CD4-positive, alpha-beta memory T cell (primary cell): ENCODE measurements around the gene CCPG1. TPM values are rescaled to one million over a fixed set of nuclear protein-coding genes. Genes with fewer than 3 reads are reported as not detected.
"Not testable (repeated sequence)": the region's sequence is repeated elsewhere in the genome, so short reads cannot be mapped to it uniquely, and the experiment has no call there.

Experiments
- CTCF ChIA-PET: fragments of 350-600 bp; sonication (Branson Sonifier 250); formaldehyde crosslinking; loops from one replicate; lab custom pipeline; 2021; ENCODE audit warnings: inconsistent platforms; ENCODE audit not compliant: partially characterized antibody; lab: Charles Lee
- POLR2A ChIA-PET: fragments of 350-600 bp; sonication (Branson Sonifier 250); formaldehyde crosslinking; loops from one replicate; lab custom pipeline; 2021; ENCODE audit not compliant: partially characterized antibody; lab: Charles Lee
- DNase-seq, 5 donors: peaks; one replicate each; pipeline versions ENCODE4 v3.0.0 to v3.0.0-alpha.2; 2020 to 2022; ENCODE audit warnings: mixed read lengths in 1 of 5
- H3K27ac ChIP-seq: one replicate; pipeline ENCODE4 v1.7.0; 2013; ENCODE audit warnings: low read depth, low read length
- H3K27me3 ChIP-seq: 2 replicates; pipeline ENCODE4 v1.7.0; 2013; ENCODE audit warnings: mild to moderate bottlenecking, low read length, moderate library complexity; ENCODE audit not compliant: insufficient read depth
- H3K36me3 ChIP-seq: 2 replicates; pipeline ENCODE4 v1.7.0; 2013; ENCODE audit warnings: mild to moderate bottlenecking, low read length, moderate library complexity; ENCODE audit not compliant: insufficient read depth
- H3K4me1 ChIP-seq: 2 replicates; pipeline ENCODE4 v1.7.0; 2013; ENCODE audit warnings: mild to moderate bottlenecking, low read length, moderate library complexity; ENCODE audit not compliant: insufficient read depth
- H3K4me3 ChIP-seq, 2 donors: one replicate each; pipeline ENCODE4 v1.7.0; 2013; ENCODE audit warnings: low read length in 2 of 2, mild to moderate bottlenecking in 1 of 2
- H3K9me3 ChIP-seq, 2 donors: one replicate each; pipeline ENCODE4 v1.7.0; 2013; ENCODE audit warnings: low read length in 2 of 2, control low read depth in 1 of 2; ENCODE audit not compliant: control insufficient read depth in 1 of 2
- H3K27ac Mint-ChIP-seq, 7 donors: one replicate each; pipeline ENCODE4 v1.8.0; 2020 to 2021; ENCODE audit warnings: mixed read lengths in 7 of 7, mild to moderate bottlenecking in 6 of 7, inconsistent platforms in 3 of 7, moderate library complexity in 3 of 7
- H3K27me3 Mint-ChIP-seq, 2 donors: one replicate each; pipeline ENCODE4 v1.8.0; 2020 to 2021; ENCODE audit warnings: mixed read lengths in 2 of 2
- H3K36me3 Mint-ChIP-seq, 2 donors: one replicate each; pipeline ENCODE4 v1.8.0; 2020 to 2021; ENCODE audit warnings: mixed read lengths in 2 of 2, inconsistent platforms in 1 of 2, mild to moderate bottlenecking in 1 of 2
- H3K4me1 Mint-ChIP-seq, 4 donors: one replicate each; pipeline ENCODE4 v1.8.0; 2020 to 2021; ENCODE audit warnings: mixed read lengths in 4 of 4, mild to moderate bottlenecking in 1 of 4
- H3K4me3 Mint-ChIP-seq, 8 donors: one replicate each; pipeline ENCODE4 v1.8.0; 2020 to 2021; ENCODE audit warnings: mixed read lengths in 8 of 8, mild to moderate bottlenecking in 7 of 8, moderate library complexity in 6 of 8, inconsistent platforms in 3 of 8
- H3K9me3 Mint-ChIP-seq, 8 donors: one replicate each; pipeline ENCODE4 v1.8.0; 2020 to 2021; ENCODE audit warnings: mixed read lengths in 8 of 8, mild to moderate bottlenecking in 5 of 8, inconsistent platforms in 3 of 8, moderate library complexity in 1 of 8
- intact Hi-C: fragments of 100-400 bp; cut with micrococcal nuclease; formaldehyde crosslinking; loops from one replicate; pipeline ENCODE4 v1.15.1; 2023
- polyA plus RNA-seq, 2 donors: library from polyadenylated mRNA; unstranded; fragments of 300-500 nt; fragmentation: Illumina TruSeq; gene quantifications; one replicate each; pipeline ENCODE4 v1.2.3, GENCODE V29; 2021
- total RNA-seq, 2 experiments: library from RNA; stranded (reverse); gene quantifications; one replicate each; pipeline ENCODE4 v1.2.3, GENCODE V29; 2021

CCPG1 gene
- total and polyA plus RNA-seq, 4 experiments from 2014 or later, result 30.7 to 44.2 (median 36.8) TPM

- CTCF ChIA-PET, result no interaction called here
- no peak overlapping the region for H3K27ac ChIP-seq
- no peak for DNase-seq
Measured at GRCh38 chr15:55403531-55403930, 4.6 kb downstream of the CCPG1 start.

DNA sequence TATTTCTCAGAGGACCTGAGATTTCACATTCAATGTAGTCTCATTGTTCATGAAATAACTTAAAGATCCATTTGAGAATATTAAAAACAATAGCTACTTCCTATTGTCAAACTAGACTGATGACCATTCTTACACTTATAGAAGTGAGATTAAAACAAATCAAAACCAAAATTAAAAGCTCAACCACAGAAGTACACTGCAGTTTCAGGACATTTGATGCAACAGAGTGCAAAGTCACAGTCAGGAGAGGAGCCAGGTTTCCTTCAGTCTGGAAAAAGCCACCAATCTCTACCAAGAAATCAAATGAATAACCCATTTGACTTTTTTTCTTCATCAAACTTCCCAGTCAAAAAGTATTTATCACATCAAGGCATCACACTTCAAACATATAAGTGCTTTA is 5.5 kb downstream of the CCPG1 start:
- H3K27me3 Mint-ChIP-seq, result no peaks in the 10 kb centered on the region
- peaks cover 26% of the 10 kb centered on the region for H3K4me1 ChIP-seq
- H3K9me3 ChIP-seq, result no peaks in the 10 kb centered on the region
- no peak overlapping the region for H3K27ac ChIP-seq
- H3K4me3 ChIP-seq, result no peak overlapping the region
- peaks cover 16% of the 10 kb centered on the region in 2 donors for H3K36me3 Mint-ChIP-seq
- peak overlapping the region in 3 of 7 donors; percentile 1 to 79 (median 16) for H3K27ac Mint-ChIP-seq
- POLR2A ChIA-PET, result no interaction called here
- no peaks in the 10 kb centered on the region for H3K36me3 ChIP-seq
- H3K4me3 Mint-ChIP-seq, result peak overlapping the region in 2 of 8 donors; percentile 5 to 30
- intact Hi-C loops, result loop anchor here (10.0 kb wide), 1 partner anchor 1332 kb away; the partner anchor contains the start of gene ZNF280D
- H3K4me1 Mint-ChIP-seq, result peaks cover 28 to 55% (median 40%) of the 10 kb centered on the region in 4 donors
- no peaks in the 10 kb centered on the region for H3K27me3 ChIP-seq
- DNase-seq, result no peak
- CTCF ChIA-PET, result interaction anchor here (0.6 to 1.0 kb wide), 2 partner anchors 21 to 191 kb away, joined by 3 to 5 read pairs; no protein-coding TSS in a partner anchor
- H3K9me3 Mint-ChIP-seq, result no peaks in the 10 kb centered on the region

More at GRCh38 chr15:55403531-55403930, 4.6 kb downstream of the CCPG1 start:
- Mint-ChIP-seq H3K4me3 (no peak overlapping the region), H3K27ac (no peak overlapping the region), H3K9me3 (no peaks in the 10 kb centered on the region), H3K27me3 (no peaks in the 10 kb centered on the region), H3K36me3 (peaks cover 10 to 12% of the 10 kb centered on the region in 2 donors), H3K4me1 (peaks cover 30 to 53% (median 42%) of the 10 kb centered on the region in 4 donors)
- Histone ChIP-seq H3K4me1 (peaks cover 28% of the 10 kb centered on the region), H3K36me3 (no peaks in the 10 kb centered on the region), H3K27me3 (no peaks in the 10 kb centered on the region), H3K9me3 (no peaks in the 10 kb centered on the region), H3K4me3 (no peak overlapping the region)
- intact Hi-C loops, result loop anchor here (10.0 kb wide), 1 partner anchor 1331 kb away; the partner anchor contains the start of gene ZNF280D
- POLR2A ChIA-PET, result interaction anchor here (0.5 kb wide), 1 partner anchor 12 kb away, joined by 3 read pairs; no protein-coding TSS in a partner anchor

DNA sequence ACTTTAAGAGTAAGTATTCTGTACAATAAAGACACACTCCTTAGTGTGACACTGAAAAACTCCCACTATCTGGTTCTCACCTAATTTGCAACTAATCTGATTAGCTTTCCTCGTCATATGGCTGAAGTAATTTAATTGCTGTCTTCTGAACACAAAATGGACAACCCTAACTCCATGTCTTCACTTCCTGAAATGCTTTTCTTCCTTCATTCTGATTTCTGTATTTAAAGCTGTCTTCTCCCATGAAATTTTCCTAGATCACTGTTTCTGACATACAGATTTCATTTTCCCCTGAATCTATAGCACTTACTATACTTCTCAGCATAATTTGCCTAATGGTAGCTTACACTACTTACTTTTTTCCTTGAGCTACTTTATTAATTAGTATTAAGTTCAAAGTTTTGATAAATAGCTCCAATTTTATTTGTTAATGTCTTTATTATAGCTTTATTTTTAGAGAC is 6.3 kb downstream of the CCPG1 start:
- Mint-ChIP-seq H3K27me3 (no peaks in the 10 kb centered on the region), H3K27ac (no peak overlapping the region), H3K36me3 (peaks cover 20 to 21% of the 10 kb centered on the region in 2 donors), H3K4me1 (peaks cover 28 to 55% (median 38%) of the 10 kb centered on the region in 4 donors), H3K9me3 (no peaks in the 10 kb centered on the region), H3K4me3 (peak overlapping the region in 1 of 8 donors; percentile 2)
- Histone ChIP-seq H3K36me3 (no peaks in the 10 kb centered on the region), H3K27me3 (no peaks in the 10 kb centered on the region), H3K9me3 (no peaks in the 10 kb centered on the region), H3K27ac (no peak overlapping the region), H3K4me3 (no peak overlapping the region), H3K4me1 (peaks cover 21% of the 10 kb centered on the region)
- intact Hi-C loops, result loop anchor here (10.0 kb wide), 1 partner anchor 1333 kb away; the partner anchor contains the start of gene ZNF280D
- DNase-seq, result no peak
- POLR2A ChIA-PET, result interaction anchor here (1.0 kb wide), 1 partner anchor 83 kb away, joined by 3 read pairs; the partner anchor contains the start of genes PIGB and PIGBOS1
- CTCF ChIA-PET, result no interaction called here

DNA sequence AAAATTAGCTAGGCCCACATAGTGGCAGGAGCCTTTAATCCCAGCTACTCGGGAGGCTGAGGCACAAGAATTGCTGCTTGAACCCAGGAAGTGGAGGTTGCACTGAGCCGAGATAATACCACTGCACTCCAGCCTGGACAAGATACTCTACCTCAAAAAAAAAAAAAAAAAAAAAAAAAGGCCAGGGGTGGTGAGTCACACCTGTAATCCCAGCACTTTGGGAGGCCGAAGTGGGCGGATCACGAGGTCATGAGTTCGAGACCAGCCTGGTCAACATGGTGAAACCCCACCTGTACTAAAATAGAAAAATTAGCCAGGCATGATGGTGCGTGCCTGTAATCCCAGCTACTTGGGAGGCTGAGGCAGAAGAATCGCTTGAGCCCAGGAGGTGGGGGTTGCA is 8.1 kb downstream of the CCPG1 start:
- POLR2A ChIA-PET, H3K36me3 ChIP-seq, H3K27me3 Mint-ChIP-seq, DNase-seq, H3K4me3 ChIP-seq, H3K27ac ChIP-seq, H3K27ac Mint-ChIP-seq, H3K4me3 Mint-ChIP-seq, H3K9me3 Mint-ChIP-seq, H3K27me3 ChIP-seq, H3K9me3 ChIP-seq: not testable (repeated sequence)
- CTCF ChIA-PET, result interaction anchor here (1.3 kb wide), 1 partner anchor 8 kb away, joined by 3 read pairs; the partner anchor contains the start of genes CCPG1 and PIERCE2
- intact Hi-C loops, result loop anchor here (10.0 kb wide), 1 partner anchor 1335 kb away; the partner anchor contains the start of gene ZNF280D
- peaks cover 16% of the 10 kb centered on the region for H3K4me1 ChIP-seq
- Mint-ChIP-seq H3K4me1 (peaks cover 33 to 57% (median 42%) of the 10 kb centered on the region in 4 donors), H3K36me3 (peaks cover 31 to 32% of the 10 kb centered on the region in 2 donors)

DNA sequence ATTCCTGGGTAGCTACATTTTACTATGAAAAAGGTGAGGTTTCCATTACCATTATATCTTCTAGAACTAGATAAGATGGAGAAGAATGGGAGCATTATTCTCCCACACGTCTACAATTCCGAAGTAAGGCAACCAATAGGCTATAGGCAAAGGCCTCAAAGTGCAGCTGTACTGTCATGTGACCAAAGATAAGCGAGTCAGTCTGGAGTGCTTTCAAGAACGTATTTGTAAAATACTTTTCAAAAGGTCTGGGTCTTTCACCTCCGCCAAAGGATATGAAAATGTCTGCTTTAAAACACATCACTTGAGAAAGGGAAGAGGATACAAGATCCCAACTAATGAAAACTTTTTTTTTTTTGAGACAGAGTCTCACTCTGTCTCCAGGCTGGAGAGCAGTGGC is 9.9 kb downstream of the CCPG1 start:
- Mint-ChIP-seq H3K27ac (no peak overlapping the region), H3K9me3 (peaks cover 0 to 8% (median 0%) of the 10 kb centered on the region in 8 donors), H3K4me1 (peaks cover 27 to 47% (median 39%) of the 10 kb centered on the region in 4 donors), H3K4me3 (no peak overlapping the region), H3K36me3 (peaks cover 32% of the 10 kb centered on the region in 2 donors), H3K27me3 (no peaks in the 10 kb centered on the region)
- intact Hi-C loops, result no loop called here
- DNase-seq, result no peak
- no peaks in the 10 kb centered on the region for H3K9me3 ChIP-seq
- H3K4me1 ChIP-seq, result peaks cover 3% of the 10 kb centered on the region
- H3K36me3 ChIP-seq, result no peaks in the 10 kb centered on the region
- H3K4me3 ChIP-seq, result no peak overlapping the region
- CTCF ChIA-PET, result interaction anchor here (0.7 to 3.2 kb wide), 2 partner anchors 10 to 37 kb away, joined by 4 to 10 read pairs; partner anchors contain the start of genes CCPG1 and PIERCE2
- POLR2A ChIA-PET, result no interaction called here
- H3K27me3 ChIP-seq, result no peaks in the 10 kb centered on the region
- no peak overlapping the region for H3K27ac ChIP-seq

DNA sequence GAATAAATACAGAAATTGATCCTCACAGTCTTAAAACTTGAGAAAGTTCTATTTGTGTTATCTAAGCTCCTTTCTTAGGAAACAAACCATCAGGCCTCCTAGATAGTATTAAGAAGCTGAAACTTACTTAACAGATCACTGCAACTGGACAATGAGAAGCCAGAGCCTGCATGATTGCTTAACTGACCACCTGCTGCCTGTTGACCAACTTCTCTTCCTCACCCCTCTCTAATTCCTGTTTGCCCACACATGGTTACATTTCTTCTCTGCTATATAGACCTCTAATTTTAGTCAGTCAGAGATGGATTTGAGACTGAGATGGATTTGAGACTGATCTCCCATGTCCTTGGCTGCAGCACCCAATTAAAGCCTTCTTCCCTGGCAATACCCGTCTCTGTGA is 13.5 kb downstream of the CCPG1 start:
- Histone ChIP-seq H3K9me3 (no peaks in the 10 kb centered on the region), H3K4me1 (no peaks in the 10 kb centered on the region), H3K4me3 (no peak overlapping the region), H3K27me3 (no peaks in the 10 kb centered on the region), H3K36me3 (no peaks in the 10 kb centered on the region), H3K27ac (no peak overlapping the region)
- H3K27ac Mint-ChIP-seq, result peak overlapping the region in 2 of 7 donors; percentile 3 to 27
- DNase-seq, result no peak
- intact Hi-C loops, result no loop called here
- no peaks in the 10 kb centered on the region for H3K27me3 Mint-ChIP-seq
- H3K9me3 Mint-ChIP-seq, result peaks cover 0 to 8% (median 0%) of the 10 kb centered on the region in 8 donors
- ChIA-PET POLR2A (no interaction called here), CTCF (interaction anchor here (1.2 to 1.4 kb wide), 2 partner anchors 14 to 45 kb away, joined by 3 to 4 read pairs; partner anchors contain the start of genes CCPG1 and PIERCE2)
- no peak overlapping the region for H3K4me3 Mint-ChIP-seq
- H3K36me3 Mint-ChIP-seq, result peaks cover 28% of the 10 kb centered on the region in 2 donors
- H3K4me1 Mint-ChIP-seq, result peaks cover 14 to 27% (median 24%) of the 10 kb centered on the region in 4 donors

DNA sequence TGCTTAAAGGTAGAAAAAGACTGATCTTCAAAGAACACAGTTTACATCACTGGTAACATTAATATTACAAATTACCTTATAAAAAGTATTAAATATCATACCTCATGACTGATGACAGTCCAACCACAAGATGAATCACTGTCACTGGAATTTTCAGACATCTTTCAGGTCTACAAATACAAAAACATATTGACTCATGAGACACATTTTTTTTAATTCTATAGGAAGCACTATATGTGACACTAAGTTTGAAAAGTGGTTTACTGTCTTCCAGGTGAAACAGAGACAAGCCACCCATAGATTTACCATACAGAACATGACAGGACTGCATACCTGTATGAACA is 18.9 kb downstream of the CCPG1 start:
- no peaks in the 10 kb centered on the region for H3K9me3 Mint-ChIP-seq
- peak overlapping the region in 2 of 7 donors; percentile 8 to 51 for H3K27ac Mint-ChIP-seq
- H3K27me3 Mint-ChIP-seq, result no peaks in the 10 kb centered on the region
- H3K4me1 Mint-ChIP-seq, result peaks cover 2 to 9% (median 6%) of the 10 kb centered on the region in 4 donors
- Histone ChIP-seq H3K4me3 (no peak overlapping the region), H3K36me3 (peaks cover 10% of the 10 kb centered on the region), H3K4me1 (no peaks in the 10 kb centered on the region), H3K9me3 (no peaks in the 10 kb centered on the region), H3K27ac (no peak overlapping the region), H3K27me3 (no peaks in the 10 kb centered on the region)
- CTCF ChIA-PET, result no interaction called here
- POLR2A ChIA-PET, result no interaction called here
- intact Hi-C loops, result no loop called here
- H3K4me3 Mint-ChIP-seq, result no peak overlapping the region
- peaks cover 21 to 26% of the 10 kb centered on the region in 2 donors for H3K36me3 Mint-ChIP-seq
- DNase-seq, result no peak
